GM04503 (cell line): ENCODE data around the gene CFAP119.

Experiments
- DNase-seq: peaks from one replicate; pipeline ENCODE4 v3.0.0-alpha.2; 2012; ENCODE audit warnings: low read depth

CFAP119 gene

DNA sequence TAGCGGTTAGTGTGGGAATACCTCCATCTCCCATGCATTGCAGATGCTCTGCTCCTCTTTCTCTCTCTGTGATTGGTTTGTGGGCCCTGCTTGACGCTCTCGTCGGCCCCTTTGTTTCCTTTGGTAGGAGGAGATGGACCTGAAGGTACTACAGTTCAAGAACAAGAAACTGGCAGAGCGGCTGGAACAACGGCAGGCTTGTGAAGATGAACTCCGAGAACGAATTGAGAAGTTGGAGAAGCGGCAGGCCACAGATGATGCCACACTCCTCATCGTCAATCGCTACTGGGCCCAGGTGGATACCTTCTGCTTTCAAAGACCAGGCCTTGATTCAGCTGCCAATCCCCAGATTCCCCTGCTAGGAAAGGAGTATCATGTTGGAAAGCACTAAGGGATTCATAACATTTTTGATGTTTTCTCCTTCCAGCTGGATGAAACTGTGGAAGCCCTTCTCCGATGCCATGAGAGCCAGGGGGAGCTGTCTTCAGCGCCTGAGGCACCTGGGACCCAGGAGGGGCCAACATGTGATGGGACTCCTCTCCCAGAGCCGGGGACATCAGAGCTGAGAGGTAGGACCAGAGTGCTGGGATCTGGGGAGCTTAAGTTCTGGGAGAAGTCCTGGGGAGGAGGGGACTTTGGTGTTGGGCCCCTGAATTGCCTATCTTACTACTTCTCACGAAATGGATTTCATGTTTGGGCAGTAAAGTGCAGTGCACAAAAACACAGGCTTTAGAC lies 1.3 kb upstream of the CFAP119 start:
- DNase-seq: no peak

DNA sequence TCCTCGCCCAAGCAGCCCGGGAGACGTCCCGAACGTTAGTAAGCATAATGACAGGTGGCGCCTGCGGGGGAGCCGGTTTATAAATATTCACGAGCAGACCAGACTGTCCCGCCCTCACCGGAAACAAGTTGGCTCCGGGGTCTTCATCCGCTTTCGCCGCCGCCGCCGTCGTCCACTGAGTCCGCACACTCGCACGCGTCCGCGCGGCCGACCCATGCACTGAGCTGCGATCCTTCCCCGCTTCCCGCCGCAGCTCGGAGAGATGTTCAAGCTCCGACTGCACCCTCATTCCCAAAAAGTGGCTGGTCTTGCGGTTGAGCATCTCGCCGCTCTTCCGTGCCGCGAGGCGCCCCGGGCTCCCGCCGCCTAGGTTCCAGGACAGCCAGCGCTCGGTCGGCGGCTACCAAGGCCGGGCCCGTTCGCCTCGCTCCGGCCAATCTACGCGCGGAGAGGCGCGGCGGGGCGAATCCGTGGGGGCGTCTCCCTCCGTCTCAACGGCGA lies 385 bp downstream of the CFAP119 start:
- no peak for DNase-seq

DNA sequence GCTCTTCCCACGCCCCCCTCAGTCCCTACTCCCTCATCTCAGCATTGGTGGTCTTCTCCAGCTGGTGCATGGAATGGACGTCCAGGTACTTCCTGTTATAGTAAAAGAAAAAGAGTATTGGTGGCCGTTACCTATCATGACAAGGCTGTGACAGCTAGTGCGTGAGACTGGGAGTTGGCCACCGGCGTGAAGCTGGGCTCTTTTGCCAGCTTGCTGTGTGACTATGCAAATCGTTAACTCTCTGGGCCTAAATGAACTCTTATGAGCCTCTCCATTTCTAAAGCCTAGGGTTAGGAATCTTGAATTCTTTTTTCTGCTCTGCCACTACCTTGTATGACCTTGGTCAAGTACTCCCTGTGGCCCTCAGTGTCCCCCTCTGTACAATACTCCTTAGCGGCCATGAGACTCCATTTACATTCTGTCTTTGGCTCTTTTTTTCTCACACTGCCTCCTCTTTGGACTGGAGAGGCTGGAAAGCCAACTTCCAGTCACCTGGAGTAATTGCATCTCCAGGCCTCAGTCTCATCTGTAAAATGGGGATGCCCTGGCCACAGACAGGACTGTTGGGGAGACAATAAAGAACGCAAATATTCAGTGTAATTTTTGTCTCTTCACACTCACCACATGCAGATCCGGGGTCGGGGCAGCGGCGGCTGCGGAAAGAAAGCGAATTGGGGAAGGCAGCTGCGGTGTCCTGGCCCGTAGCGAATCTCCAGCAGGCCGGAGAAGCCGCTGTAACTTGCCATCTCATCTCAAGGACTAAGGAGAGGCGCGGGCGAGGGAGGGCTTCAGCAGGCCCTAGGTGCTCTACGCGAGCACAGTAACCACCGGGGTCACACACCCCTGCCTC lies 1.1 kb downstream of the CFAP119 start:
- DNase-seq: no peak

DNA sequence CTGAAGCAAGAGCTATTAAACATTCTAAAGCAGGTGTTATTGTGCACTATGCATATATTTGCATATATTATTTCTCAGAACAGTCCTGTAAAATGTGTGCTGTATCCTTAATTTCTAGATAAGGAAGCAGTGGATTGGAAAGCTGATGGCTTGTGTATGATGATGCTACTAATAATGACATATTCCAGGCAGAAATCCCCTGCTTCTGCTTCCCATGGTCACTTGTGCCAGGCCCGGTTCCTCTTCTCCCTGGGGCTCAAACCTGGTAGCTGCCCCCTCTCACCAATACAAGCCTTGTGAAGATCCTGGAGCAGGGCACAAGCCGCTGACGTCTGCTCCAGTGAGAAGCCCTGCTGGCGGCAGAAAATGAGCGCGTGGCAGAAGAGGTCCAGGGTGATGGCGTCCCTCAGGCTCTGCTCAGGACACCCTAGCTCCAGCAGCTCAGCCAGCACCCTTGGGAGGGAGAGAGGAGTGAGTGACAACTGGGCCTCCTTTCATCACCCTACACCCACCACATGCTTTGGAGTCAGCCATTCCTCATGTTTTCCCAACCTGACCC lies 1.8 kb downstream of the CFAP119 start:
- DNase-seq: no peak

DNA sequence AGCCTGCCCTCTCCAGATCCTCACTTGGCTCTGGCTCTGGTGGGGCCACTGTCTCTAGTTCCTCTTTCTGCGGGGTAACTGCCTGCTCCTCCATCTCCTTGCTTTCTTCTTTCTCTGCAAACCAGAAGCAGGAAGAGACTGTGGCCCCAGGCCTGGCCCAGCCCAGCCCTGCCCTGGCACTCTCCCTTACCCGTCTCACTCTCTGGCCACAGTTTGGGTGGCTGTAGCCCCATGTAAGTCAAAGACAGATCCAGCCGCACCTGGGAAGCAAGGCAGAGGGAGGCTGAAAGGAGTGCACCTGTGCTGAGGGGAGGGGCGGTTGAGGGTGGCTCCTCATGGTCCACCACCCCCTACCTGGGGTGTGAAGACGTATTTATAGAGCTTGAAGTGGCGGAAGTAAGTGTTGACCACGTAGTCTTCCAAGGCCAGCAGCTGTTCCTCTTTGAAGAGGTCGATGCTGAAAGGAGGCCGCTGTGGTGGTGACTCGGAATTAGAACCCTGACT lies 2.8 kb downstream of the CFAP119 start:
- DNase-seq: no peak

DNA sequence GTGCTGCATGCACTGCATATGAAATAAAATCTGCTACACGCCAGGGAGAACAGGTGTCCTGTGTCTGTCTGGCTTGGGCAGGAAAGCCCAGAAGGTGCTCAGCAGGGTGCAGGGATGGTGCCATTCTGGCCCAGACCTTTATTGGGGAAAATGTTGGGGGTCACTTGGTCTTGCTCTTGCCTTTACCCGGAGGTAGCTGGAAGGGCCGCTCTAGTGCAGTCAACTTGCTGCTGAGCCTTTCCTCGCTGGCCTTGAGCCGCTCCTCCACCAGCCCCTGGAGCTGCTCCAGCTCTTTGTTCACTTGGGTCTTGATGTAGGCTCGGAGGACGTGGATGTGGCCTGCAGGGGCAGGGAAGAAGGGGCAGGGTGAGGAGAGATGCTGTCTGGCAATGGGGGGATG lies 4.5 kb downstream of the CFAP119 start:
- DNase-seq: no peak

DNA sequence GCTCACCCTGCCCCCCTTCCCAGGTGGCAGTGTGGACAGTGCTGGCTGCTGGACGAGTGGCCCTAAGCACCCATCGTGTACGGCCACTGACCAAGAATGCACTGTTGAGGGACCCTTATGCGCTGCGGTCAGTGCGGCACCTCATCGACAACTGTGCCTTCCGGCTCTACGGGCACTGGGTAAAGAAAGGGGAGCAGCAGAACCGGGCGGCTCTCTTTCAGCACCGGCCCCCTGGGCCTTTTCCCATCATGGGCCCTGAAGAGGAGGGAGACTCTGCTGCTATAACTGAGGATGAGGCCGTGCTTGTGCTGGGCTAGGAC lies 5.1 kb downstream of the CFAP119 start:
- no peak for DNase-seq

DNA sequence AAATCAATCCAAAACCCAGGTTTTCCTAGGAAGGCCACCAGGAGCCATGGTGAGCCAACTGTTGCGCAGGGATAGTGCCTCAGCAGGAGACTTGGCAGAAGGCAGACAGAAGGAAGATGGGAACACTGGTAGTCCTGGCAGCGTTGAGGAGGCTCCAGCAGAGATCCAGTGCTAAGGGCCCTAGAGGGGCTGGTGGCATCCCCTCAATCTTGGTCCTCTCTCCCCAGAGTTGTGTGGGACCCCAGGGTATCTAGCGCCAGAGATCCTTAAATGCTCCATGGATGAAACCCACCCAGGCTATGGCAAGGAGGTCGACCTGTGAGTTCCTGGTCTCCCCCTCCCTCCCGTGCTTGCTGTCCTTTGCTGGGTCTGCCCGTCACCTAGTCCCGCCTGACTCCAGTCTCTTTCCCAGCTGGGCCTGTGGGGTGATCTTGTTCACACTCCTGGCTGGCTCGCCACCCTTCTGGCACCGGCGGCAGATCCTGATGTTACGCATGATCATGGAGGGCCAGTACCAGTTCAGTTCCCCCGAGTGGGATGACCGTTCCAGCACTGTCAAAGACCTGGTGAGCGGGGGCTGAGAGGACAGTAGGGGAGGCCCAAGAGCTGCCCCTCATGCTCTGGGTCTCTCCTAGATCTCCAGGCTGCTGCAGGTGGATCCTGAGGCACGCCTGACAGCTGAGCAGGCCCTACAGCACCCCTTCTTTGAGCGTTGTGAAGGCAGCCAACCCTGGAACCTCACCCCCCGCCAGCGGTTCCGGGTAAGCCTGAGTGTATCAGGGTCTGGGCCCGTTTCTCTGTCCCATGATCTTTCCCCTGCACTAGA lies 5.7 kb downstream of the CFAP119 start:
- no peak for DNase-seq

DNA sequence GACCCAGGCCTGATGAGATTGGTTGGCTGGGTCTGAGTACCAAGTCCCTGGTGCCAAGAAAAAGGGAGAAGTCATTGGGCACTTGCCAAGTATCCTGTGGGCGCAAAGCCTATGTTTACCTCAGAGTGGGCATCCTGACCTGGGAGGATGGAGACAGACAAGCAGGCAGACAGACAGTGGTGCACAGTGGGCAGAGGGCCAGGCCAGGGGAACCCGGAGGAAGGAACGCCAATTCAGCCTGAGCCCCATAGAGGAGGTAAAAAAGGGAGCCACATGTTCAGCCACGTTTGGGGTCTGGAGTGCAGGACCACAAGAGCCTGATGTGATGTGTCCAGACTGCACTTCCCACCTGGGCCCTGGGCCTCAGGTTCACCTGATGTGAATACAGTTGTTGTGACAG lies 8.3 kb downstream of the CFAP119 start:
- DNase-seq: no peak

DNA sequence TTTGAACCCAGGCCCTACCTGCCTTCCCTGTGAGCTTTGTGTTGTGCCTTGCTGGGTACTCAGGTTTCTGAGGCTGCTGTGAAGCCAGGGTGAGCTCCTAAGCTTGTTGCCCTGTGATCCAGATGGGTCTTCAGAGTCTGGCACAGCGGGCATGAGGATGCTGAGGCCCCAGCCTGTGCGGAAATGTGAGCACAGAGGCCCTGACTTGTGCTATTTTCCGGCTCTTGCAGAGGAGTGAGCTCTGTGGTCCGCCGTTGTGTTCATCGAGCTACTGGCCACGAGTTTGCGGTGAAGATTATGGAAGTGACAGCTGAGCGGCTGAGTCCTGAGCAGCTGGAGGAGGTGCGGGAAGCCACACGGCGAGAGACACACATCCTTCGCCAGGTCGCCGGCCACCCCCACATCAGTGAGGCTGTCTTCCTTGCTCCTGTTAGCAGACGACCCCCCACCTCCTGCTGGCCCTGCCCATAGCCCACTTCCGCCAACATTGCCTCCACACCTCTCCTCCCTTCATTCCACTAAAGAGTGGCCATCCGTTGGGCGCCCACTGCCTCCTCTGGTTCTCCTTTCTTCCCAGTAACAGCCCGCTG lies 10.9 kb downstream of the CFAP119 start:
- no peak for DNase-seq

DNA sequence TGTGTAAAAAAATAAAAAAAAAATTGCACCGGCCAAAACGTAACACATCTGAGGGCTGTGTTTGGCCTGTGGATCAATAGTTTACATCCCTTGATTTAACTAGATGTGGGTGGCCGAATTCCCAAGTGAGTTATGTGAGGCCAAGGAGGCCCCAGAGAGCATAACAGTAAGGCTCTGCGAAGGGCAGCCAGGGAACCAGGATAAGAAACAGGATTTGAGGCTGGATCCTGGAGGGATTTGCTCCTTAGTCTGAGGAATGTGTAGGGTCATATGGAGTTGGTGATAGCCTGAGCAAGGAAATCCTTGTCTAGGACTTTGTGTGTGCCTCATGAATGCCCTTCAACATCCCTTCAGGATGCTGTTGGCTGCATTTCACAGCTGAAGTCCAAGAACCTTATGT lies 11.7 kb downstream of the CFAP119 start:
- DNase-seq: no peak

DNA sequence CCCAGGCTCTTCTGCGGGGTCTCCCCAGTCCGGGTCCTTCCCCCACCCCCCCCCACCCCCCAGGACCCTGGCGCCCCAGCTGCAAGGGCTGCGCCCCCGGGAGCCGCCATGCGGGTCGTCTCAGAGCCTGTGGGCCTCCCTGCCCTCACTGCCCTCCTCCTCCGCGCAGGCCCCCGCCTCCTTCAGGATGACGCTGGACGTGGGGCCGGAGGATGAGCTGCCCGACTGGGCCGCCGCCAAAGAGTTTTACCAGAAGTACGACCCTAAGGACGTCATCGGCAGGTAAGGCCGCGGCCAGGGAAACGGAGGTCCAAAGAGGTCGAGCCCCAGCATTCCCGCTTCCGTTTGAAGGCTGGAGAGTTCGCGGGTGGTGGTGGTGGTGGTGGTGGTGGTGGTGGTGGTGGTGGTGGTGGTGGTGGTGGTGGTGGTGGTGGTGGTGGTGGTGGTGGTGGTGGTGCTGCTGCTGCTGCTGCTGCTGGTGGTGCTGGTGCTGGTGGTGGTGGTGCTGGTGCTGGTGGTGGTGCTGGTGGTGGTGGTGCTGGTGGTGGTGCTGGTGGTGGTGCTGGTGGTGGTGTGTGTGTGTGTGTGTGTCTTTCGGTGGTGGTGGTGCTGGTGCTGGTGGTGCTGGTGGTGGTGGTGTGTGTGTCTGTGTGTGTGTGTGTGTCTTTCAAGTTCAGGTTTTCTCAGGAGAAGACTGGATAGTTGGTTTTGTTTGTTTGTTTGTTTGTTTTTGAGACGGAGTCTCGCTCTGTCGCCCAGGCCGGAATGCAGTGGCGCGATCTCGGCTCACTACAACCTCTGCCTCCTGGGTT lies 13.0 kb downstream of the CFAP119 start:
- no peak for DNase-seq

DNA sequence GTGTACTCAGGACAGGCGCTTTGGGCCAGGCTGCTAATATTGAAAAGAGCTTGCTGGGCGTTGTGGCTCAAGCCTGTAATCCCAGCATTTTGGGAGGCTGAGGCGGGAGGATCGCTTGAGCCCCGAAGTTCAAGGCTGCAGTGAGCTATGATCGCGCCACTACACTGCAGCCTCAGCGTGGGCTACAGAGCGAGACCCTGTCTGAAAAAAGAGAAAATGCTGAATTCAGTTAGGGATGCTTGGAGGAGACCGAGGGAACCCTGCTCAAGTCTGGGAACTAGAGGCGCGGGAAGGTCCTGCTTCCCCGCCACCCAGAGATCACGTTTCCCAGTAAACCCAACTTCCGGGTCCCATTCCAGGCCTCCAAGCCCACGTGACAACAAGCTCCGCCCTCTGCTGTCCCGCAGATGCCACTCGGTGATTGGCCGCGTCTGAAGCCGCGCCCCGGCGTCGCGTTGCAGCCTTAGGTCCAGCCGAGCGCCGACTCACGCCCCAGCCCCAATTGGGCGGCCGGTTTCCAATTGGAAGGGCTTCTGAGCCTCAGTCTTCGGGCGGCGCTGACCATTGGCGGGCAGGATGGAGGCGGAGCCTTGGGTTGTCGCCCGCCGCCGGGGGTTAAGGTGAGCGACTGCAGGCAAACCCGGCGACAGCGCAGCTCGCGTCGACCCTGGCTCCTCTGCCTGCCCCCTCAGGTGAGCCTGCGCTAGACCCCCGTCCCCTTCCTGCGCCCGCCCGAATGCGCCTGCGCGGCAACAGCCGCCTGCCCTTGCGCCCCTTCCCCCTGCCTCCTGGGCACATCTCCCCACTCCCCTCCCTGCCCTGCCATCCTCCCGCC lies 13.8 kb downstream of the CFAP119 start, which contains the start of gene PHKG2:
Gene PHKG2 (plus strand): TSS at position 627 of the 835 bp plus-strand sequence. CDS start 396 bp downstream, outside the sequence.
- peak; percentile 93 for DNase-seq

DNA sequence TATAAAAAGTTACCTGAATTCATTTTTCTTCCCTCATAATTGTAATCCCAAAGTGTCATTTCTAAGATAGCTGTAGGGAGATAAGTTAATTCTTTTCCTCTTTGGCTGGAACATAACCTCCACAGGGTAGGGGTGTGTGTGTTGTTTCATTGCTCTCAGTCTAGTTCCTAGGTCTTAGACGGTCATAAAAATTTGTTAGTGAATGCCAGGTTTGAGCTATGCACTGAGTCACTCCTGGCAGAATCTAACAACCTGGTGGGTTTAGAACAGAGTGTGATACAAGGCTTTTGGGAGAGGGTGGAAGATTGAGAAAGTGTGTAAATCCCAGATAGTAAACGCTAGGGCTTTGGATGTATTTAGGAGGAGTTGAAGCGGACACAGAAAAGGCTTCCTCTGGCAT lies 14.5 kb downstream of the CFAP119 start:
- peak; percentile 51 for DNase-seq

DNA sequence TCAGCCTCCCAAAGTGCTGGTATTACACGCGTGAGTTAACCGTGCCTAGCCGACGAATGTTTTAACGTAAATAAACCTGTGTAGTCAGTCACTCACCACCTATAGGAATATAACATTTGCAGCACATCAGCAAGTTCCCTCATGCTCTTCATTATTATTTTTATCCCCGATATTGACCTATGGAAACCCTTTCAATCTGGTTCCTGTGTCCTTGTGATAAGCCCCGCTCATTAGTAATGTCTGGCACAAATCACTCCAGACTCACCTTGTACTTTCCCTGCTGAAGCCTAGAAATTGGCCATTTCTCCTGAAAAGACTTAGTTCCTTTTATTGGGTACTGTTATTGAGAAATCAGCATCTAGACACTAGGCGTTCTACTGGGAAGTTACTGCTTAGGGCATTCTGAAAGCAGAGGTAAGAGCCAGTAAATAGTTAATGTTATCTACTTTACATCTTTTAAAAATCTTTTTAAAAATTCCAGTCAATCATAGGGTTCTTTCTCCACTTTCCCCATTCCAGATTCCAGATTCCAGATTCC lies 15.2 kb downstream of the CFAP119 start:
- no peak for DNase-seq

DNA sequence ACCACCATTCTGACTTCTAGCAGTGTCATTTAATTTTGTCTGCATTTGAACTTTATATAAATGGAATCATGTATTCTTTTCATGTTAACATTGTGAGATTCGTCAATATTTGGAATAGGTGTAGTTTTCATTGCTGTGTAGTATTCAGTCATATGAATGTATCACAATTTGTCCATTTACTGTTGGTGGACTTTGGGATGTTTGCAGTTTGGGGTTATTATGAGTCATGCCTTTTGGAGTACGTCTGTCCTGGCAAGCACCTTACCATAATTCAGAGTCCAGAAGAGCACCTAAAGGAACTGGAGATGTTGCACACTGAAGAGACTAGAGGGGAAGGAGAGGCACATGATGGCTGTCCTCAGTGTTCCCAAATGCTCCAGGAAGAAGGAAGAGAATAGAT lies 16.8 kb downstream of the CFAP119 start:
- no peak for DNase-seq

DNA sequence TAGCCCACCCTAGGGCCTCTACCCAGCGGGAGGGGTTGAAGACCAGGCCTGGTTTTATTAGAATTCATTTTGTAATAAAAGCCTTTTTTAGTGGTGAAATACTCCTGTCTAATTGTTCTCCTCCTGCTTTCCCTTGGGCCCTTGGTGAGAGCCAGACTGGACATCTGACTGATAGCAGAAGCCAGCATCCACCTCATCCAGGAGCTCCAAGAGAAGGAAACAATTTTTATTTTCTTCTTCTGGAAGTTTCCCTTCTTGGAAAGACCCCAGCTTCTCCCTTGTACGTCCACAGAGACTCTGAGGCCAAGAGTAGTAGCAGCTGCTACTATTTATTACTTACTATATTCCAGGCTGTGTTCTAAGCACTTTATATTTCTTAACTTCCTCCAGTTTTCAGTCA lies 17.7 kb downstream of the CFAP119 start:
- DNase-seq: no peak

DNA sequence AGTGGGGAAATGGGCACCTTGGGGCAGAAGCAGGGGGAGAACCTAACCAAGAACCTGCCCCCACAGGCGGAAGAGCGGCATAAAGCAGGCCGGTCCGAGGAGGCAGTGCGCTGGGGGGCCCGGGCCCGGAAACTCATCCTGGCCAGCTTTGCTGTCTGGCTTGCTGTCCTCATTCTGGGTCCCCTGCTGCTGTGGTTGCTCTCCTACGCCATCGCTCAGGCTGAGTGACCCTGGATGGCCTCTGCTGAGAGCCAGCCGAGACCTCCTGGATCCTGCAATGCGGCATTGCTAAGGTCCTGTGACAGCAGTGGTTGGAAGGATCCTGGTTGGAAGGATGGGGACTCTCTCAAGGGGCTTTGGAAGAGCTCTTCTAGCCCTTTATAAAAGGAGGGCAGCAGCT lies 18.1 kb downstream of the CFAP119 start:
- DNase-seq: no peak

DNA sequence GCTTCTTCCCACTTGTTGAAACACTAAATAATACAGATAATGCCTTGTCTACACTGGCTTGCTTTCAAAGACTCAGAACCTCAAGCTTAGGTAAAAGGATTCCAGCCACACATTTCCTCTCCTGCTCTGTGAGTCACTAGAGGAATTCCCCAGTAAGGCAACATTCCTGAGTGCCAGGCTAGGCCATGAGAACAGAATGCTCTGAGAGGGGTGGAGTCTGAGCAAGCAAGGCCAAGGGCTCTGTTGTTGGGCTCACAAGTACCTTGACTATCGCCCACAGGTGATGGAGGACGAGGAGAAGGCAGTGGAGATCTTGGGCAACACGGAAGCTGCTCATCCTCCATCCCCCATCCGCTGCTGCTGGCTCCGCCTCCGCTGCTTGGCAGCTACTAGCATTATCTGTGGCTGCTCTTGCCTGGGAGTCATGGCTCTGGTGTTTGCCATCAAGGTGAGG lies 20.4 kb downstream of the CFAP119 start:
- peak; percentile 72 for DNase-seq
